Effector memory CD4-positive, alpha-beta T cell (primary cell): ENCODE results near the gene FAM9C.
"Not testable (repeated sequence)": the region's sequence is repeated elsewhere in the genome, so short reads cannot be mapped to it uniquely, and the experiment has no call there.

Experiments
- DNase-seq, 3 donors: peaks; one replicate each; pipeline ENCODE4 v3.0.0-alpha.2; 2020
- H3K27ac ChIP-seq: 2 replicates; pipeline ENCODE4 v1.7.0; 2013; ENCODE audit warnings: mild to moderate bottlenecking, low read length, moderate library complexity; ENCODE audit not compliant: insufficient read depth, poor library complexity, severe bottlenecking
- H3K27me3 ChIP-seq: replicated peaks from 2 replicates; pipeline ENCODE4 v1.7.0; 2013; ENCODE audit warnings: mild to moderate bottlenecking, low read length; ENCODE audit not compliant: insufficient read depth, control insufficient read depth, poor library complexity, severe bottlenecking
- H3K36me3 ChIP-seq: 2 replicates; pipeline ENCODE4 v1.7.0; 2013; ENCODE audit warnings: mild to moderate bottlenecking, low read length, moderate library complexity; ENCODE audit not compliant: control insufficient read depth, insufficient read depth
- H3K4me1 ChIP-seq: 2 replicates; pipeline ENCODE4 v1.7.0; 2013; ENCODE audit warnings: low read length, mild to moderate bottlenecking; ENCODE audit not compliant: control insufficient read depth, insufficient read depth, poor library complexity, severe bottlenecking
- H3K4me3 ChIP-seq: 2 replicates; pipeline ENCODE4 v1.7.0; 2013; ENCODE audit warnings: low read length, low read depth, mild to moderate bottlenecking; ENCODE audit not compliant: insufficient read depth, poor library complexity, severe bottlenecking
- H3K9me3 ChIP-seq: 2 replicates; pipeline ENCODE4 v1.7.0; 2013; ENCODE audit warnings: mild to moderate bottlenecking, low read length, moderate library complexity; ENCODE audit not compliant: control insufficient read depth
- total RNA-seq, 3 donors: gene quantifications; one replicate each; lab custom pipeline; 2026; lab: John Stamatoyannopoulos, UW

The FAM9C gene
- total RNA-seq: 0 to 0.35 (median 0) reads per million in 3 donors

DNA sequence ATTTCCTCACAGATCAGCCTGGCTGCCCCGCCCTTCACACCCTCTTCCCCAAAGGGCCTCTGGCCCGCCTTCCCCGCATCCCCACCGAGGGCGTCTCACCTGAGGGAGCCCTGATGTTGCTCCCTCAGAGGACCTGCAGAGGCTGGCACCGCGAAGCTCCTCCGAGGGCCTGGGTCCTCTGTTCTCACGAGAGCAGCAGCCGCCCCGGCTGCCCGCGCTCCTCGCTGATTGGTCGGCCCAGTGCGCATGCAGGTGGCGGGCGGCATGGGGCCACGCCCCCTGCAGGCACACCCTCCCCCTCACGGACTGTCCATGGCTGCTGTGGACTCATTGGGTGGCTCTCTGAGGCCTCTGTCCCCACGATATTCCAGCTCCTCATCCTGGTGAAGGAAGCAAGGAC, at the start of gene FAM9C:
FAM9C (minus strand) TSS at position 180 of the 400 bp plus-strand sequence. CDS start 831 bp downstream, outside the sequence.
- Histone ChIP-seq H3K36me3 (no peaks in the 10 kb centered on the region), H3K4me1 (peaks cover 12% of the 10 kb centered on the region), H3K4me3 (no peak within 1 kb of the TSS), H3K27ac (no peak within 1 kb of the TSS), H3K27me3 (no peaks in the 10 kb centered on the region), H3K9me3 (no peaks in the 10 kb centered on the region)
- no peak for DNase-seq

DNA sequence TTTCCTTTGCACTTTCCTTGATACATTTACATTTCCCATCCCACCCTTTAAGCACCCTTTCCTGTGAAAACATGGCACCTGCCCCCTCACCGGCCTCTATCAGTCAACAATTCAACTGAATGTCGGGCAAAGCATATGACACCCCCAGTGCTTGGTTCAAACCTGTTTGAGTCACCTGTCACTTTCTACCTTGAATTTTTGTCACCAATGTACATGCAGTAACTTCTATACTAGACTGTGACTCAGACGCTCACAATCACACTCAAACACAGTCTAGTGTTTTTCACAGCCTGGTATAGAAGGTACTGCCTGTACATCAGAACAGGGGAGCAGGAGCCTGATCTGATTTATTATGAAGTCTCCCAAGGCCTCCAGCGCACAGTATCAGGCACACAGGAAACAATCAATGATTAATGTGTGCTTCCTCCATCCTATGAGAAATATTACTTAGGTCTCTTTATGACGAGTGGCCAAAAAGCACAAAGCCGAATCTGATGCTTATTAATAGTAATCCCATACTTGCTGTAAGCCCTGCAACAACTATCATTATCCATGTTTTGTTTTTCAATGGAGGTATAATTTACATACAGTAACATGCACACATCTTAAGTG, 49.2 kb upstream of the FAM9C start:
- Histone ChIP-seq H3K4me1 (peaks cover 40% of the 10 kb centered on the region), H3K27me3 (no peaks in the 10 kb centered on the region), H3K27ac (peak overlapping the region; percentile 97), H3K9me3 (no peaks in the 10 kb centered on the region), H3K36me3 (no peaks in the 10 kb centered on the region), H3K4me3 (no peak overlapping the region)
- DNase-seq: peak in 2 of 3 donors; percentile 1 to 14

- Histone ChIP-seq H3K27me3 (no peaks in the 10 kb centered on the region), H3K36me3 (no peaks in the 10 kb centered on the region), H3K9me3 (no peaks in the 10 kb centered on the region), H3K4me3 (no peak overlapping the region), H3K27ac (peak overlapping the region; percentile 97), H3K4me1 (peaks cover 51% of the 10 kb centered on the region)
- peak; percentile 71 to 80 (median 77) for DNase-seq
Observed at GRCh38 chrX:13092455-13092941, 48.1 kb upstream of the FAM9C start.

DNA sequence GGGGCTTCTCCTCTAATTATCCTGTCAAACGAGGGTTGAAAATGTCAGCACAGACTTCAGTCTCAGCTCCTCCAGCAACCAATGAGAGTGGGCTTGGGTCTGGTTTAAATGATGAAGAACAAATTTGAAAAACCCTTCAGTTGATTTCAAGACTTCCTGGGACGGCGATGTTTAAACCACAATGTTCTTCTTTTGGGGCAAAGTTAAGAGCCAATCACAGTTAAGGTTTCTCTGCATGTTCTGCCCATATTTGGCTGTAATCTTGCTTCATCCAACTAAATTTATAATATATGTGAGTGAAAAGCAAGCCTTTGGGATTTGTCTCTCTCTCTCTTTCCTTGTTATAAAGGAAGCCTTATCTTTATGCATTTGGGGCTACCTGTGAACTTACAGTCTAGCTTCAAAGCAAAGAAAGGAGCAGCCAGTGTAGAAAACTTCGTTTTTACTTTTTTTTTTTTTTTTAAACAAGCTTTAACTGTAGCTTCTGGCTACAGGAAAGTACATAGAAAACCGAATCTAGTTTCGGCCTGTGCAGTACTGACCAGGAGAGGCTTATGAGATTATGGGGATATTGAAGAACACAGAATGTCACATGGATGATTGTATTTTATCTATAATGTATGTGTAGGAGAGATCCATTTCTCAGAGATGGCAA, 46.8 kb upstream of the FAM9C start:
- Histone ChIP-seq H3K36me3 (no peaks in the 10 kb centered on the region), H3K4me3 (no peak overlapping the region)

GRCh38 chrX:13090339-13091110, 46.1 kb upstream of the FAM9C start:
- Histone ChIP-seq H3K36me3 (no peaks in the 10 kb centered on the region), H3K4me1 (peaks cover 58% of the 10 kb centered on the region), H3K4me3 (no peak overlapping the region), H3K27me3 (no peaks in the 10 kb centered on the region), H3K27ac (peak overlapping the region; percentile 97), H3K9me3 (no peaks in the 10 kb centered on the region)
- DNase-seq: no peak

More for the DNA sequence above, 46.8 kb upstream of the FAM9C start:
- DNase-seq: no peak
- H3K27ac ChIP-seq: peak overlapping the region; percentile 97
- peaks cover 61% of the 10 kb centered on the region for H3K4me1 ChIP-seq
- no peaks in the 10 kb centered on the region for H3K27me3 ChIP-seq
- H3K9me3 ChIP-seq: no peaks in the 10 kb centered on the region

DNA sequence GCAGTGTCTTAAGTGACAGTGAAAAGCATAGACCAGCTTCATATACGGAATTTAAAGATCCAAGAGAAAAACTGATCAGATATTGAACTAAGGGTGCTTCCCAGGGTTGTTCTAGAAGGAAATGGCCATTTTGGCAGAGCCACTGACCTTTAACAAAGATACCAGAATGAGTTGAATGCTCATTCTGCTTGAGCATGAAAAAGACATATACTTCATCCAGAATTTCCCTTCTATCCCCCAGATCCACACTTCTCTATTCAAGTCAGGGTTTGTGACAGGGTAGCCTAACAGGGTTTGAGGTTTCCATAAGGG, 45.6 kb upstream of the FAM9C start:
- H3K9me3 ChIP-seq: no peaks in the 10 kb centered on the region
- H3K27me3 ChIP-seq: no peaks in the 10 kb centered on the region
- H3K4me1 ChIP-seq: peaks cover 62% of the 10 kb centered on the region
- no peak overlapping the region for H3K4me3 ChIP-seq
- no peaks in the 10 kb centered on the region for H3K36me3 ChIP-seq
- H3K27ac ChIP-seq: peak overlapping the region; percentile 97
- DNase-seq: no peak

GRCh38 chrX:13088156-13088487, 43.7 kb upstream of the FAM9C start:
- peak overlapping the region; percentile 5 for H3K4me3 ChIP-seq
- H3K4me1 ChIP-seq: peaks cover 56% of the 10 kb centered on the region
- H3K27ac ChIP-seq: peak overlapping the region; percentile 97
- DNase-seq: no peak
- H3K36me3 ChIP-seq: no peaks in the 10 kb centered on the region
- no peaks in the 10 kb centered on the region for H3K9me3 ChIP-seq
- H3K27me3 ChIP-seq: no peaks in the 10 kb centered on the region

DNA sequence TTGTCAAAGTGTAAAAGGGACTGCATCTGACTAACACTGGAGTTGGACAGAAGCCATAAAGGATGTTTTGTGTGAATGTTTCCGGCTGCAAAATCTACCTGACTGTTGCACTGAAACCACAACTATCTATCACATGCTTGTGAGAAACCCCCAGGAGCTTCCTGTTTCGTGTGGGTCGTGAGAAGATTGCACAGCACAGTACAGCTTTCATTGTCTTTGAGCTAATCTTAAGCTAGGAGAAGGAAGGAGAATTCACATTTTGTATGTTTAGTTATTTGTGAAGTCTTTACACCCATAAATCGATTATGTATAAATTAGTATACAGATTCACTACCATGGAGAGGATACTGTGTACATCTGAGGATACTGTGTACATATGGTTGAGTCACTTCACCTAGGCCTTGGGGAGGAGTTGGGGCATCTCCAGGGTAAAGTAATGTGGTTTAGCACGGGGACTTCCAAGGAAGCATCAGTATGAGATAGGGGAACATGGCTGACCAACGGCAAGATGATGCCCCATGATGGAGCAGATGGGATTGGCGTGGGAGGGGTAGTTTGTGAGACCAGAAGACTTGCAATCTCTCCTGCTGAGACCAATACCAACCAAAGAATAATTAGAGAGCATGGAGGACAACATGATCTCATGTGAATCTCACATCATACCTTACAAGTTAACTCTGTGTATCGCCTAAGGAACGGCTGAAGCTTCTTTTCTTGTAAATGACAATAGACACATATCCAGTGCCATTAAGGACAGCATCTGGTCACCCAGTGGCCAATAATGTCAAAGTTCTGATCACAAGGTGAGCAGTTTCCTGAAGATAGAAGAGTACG, 43.1 kb upstream of the FAM9C start:
- Histone ChIP-seq H3K4me3 (peak overlapping the region; percentile 5), H3K27me3 (no peaks in the 10 kb centered on the region), H3K36me3 (no peaks in the 10 kb centered on the region), H3K9me3 (no peaks in the 10 kb centered on the region), H3K4me1 (peaks cover 57% of the 10 kb centered on the region), H3K27ac (peak overlapping the region; percentile 97)
- peak; percentile 55 to 66 (median 64) for DNase-seq

DNA sequence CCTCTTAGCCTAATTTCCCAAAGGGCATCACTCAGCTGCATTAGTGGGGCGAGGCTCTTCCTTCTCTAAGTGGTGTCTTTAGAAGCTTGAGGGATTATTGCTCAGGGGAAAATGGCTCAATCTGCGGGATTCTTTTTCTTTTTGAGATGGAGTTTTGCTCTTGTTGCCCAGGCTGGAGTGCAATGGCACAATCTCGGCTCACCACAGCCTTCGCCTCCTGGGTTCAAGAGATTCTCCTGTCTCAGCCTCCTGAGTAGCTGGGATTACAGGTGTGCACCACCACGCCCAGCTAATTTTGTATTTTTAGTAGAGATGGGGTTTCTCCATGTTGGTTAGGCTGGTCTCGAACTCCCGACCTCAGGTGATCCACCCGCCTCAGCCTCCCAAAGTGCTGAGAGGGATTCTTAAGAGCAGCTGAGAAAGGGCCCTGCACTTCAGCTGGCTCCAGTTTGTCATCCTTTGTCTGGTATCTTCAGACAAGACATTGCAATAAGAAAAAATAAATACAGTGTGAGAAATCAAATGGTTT, 42.4 kb upstream of the FAM9C start:
- H3K9me3 ChIP-seq, H3K4me3 ChIP-seq, DNase-seq, H3K27me3 ChIP-seq, H3K36me3 ChIP-seq: not testable (repeated sequence)
- Histone ChIP-seq H3K27ac (peak overlapping the region; percentile 97), H3K4me1 (peaks cover 56% of the 10 kb centered on the region)
